Body of pancreas (tissue), 4 donors: ENCODE measurements around the gene IL15RA.

ENCODE experiments used
- POLR2A ChIP-seq, 3 donors: fragments of 450-650 bp; IDR thresholded peaks; one replicate each; pipeline ENCODE4 v1.6.1; 2016; ENCODE audit warnings: antibody characterized with exemption in 3 of 3, mild to moderate bottlenecking in 2 of 3
- TF ChIP-seq, protein P1 (sequence below), 7 experiments: fragments of 450-650 bp in 4 of 7; fragments of 200-600 bp in 3 of 7; sonication (generic) in 3 of 7; IDR thresholded peaks; one replicate each; pipeline ENCODE4 v1.5.1; 2016 to 2019; ENCODE audit warnings: antibody characterized with exemption in 7 of 7

- TF ChIP-seq, protein P1, sequence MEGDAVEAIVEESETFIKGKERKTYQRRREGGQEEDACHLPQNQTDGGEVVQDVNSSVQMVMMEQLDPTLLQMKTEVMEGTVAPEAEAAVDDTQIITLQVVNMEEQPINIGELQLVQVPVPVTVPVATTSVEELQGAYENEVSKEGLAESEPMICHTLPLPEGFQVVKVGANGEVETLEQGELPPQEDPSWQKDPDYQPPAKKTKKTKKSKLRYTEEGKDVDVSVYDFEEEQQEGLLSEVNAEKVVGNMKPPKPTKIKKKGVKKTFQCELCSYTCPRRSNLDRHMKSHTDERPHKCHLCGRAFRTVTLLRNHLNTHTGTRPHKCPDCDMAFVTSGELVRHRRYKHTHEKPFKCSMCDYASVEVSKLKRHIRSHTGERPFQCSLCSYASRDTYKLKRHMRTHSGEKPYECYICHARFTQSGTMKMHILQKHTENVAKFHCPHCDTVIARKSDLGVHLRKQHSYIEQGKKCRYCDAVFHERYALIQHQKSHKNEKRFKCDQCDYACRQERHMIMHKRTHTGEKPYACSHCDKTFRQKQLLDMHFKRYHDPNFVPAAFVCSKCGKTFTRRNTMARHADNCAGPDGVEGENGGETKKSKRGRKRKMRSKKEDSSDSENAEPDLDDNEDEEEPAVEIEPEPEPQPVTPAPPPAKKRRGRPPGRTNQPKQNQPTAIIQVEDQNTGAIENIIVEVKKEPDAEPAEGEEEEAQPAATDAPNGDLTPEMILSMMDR (IDR thresholded peaks at IDR 0.05): no peak
- no peak for TF ChIP-seq POLR2A (IDR thresholded peaks at IDR 0.05)
Observed at GRCh38 chr10:5964736-5965135, 12.6 kb downstream of the IL15RA start.
